Neuronal stem cell (in vitro differentiated cells): Measurements from ENCODE around the gene ZC3H10.
A peak's percentile ranks its signal among the peaks of the same experiment; 100 is the strongest.

Experiments
- DNase-seq: peaks from one replicate; pipeline ENCODE4 v3.0.0-alpha.2; 2013; ENCODE audit warnings: low spot score
- H2AFZ ChIP-seq: one replicate; pipeline ENCODE4 v1.6.1; 2013; ENCODE audit warnings: mild to moderate bottlenecking, low read length, inconsistent platforms
- H2AK5ac ChIP-seq: 2 replicates; pipeline ENCODE4 v1.6.1; 2013; ENCODE audit warnings: low read depth, mild to moderate bottlenecking, inconsistent platforms, low read length, moderate library complexity, mixed read lengths
- H2BK120ac ChIP-seq: 2 replicates; pipeline ENCODE4 v1.6.1; 2013; ENCODE audit warnings: low read depth, mild to moderate bottlenecking, inconsistent platforms, low read length, moderate library complexity, mixed read lengths
- H2BK12ac ChIP-seq: one replicate; pipeline ENCODE4 v1.6.1; 2013; ENCODE audit warnings: low read length, inconsistent platforms
- H2BK15ac ChIP-seq: 2 replicates; pipeline ENCODE4 v1.6.1; 2013; ENCODE audit warnings: mild to moderate bottlenecking, low read length, inconsistent platforms, mixed read lengths
- H2BK5ac ChIP-seq: one replicate; pipeline ENCODE4 v1.6.1; 2013; ENCODE audit warnings: inconsistent platforms, mild to moderate bottlenecking, low read length, moderate library complexity
- H3K14ac ChIP-seq: one replicate; pipeline ENCODE4 v1.6.1; 2013; ENCODE audit warnings: low read length, inconsistent platforms
- H3K18ac ChIP-seq: 2 replicates; pipeline ENCODE4 v1.6.1; 2013; ENCODE audit warnings: low read length, inconsistent platforms
- H3K23ac ChIP-seq: 2 replicates; pipeline ENCODE4 v1.6.1; 2013; ENCODE audit warnings: low read depth, mild to moderate bottlenecking, mixed read lengths, low read length, inconsistent platforms; ENCODE audit not compliant: poor library complexity
- H3K27ac ChIP-seq: replicated peaks from 3 replicates; pipeline ENCODE4 v1.5.1; 2013; ENCODE audit warnings: low read length, inconsistent platforms
- H3K27me3 ChIP-seq, 3 experiments: 2 replicates each; pipeline ENCODE4 v1.6.1; 2013; ENCODE audit warnings: low read length in 3 of 3, mild to moderate bottlenecking in 2 of 3, inconsistent platforms in 1 of 3, low read depth in 1 of 3, mixed read lengths in 1 of 3, moderate library complexity in 1 of 3; ENCODE audit not compliant: control insufficient read depth in 3 of 3, insufficient read depth in 3 of 3
- H3K36me3 ChIP-seq, 2 donors: replicated peaks in 1 of 2; 2 replicates each; pipeline ENCODE4 v1.6.1; 2013; ENCODE audit warnings: low read length in 2 of 2; ENCODE audit not compliant: control insufficient read depth in 2 of 2, insufficient read depth in 2 of 2
- H3K4ac ChIP-seq: 2 replicates; pipeline ENCODE4 v1.6.1; 2013; ENCODE audit warnings: inconsistent platforms, mild to moderate bottlenecking, low read length, moderate library complexity
- H3K4me1 ChIP-seq, 2 donors: 1 replicate in 1 of 2; 2 replicates in 1 of 2; pipeline ENCODE4 v1.6.1; 2013; ENCODE audit warnings: low read length in 2 of 2, low read depth in 1 of 2; ENCODE audit not compliant: control insufficient read depth in 2 of 2, insufficient read depth in 1 of 2
- H3K4me2 ChIP-seq: one replicate; pipeline ENCODE4 v1.6.1; 2013; ENCODE audit warnings: mild to moderate bottlenecking, low read length, inconsistent platforms; ENCODE audit not compliant: insufficient read depth, poor library complexity, severe bottlenecking
- H3K4me3 ChIP-seq, 2 donors: 2 replicates each; pipeline ENCODE4 v1.5.1; 2013; ENCODE audit warnings: low read length in 2 of 2, mild to moderate bottlenecking in 2 of 2, inconsistent platforms in 1 of 2, moderate library complexity in 1 of 2
- H3K79me1 ChIP-seq: one replicate; pipeline ENCODE4 v1.6.1; 2013; ENCODE audit warnings: low read depth, mild to moderate bottlenecking, inconsistent platforms, low read length, moderate library complexity
- H3K9ac ChIP-seq: one replicate; pipeline ENCODE4 v1.6.1; 2013; ENCODE audit warnings: mild to moderate bottlenecking, low read depth, low read length, inconsistent platforms; ENCODE audit not compliant: poor library complexity
- H3K9me3 ChIP-seq, 2 donors: replicated peaks in 1 of 2; 2 replicates each; pipeline versions ENCODE3 to v1.6.1; 2013; ENCODE audit warnings: low read length in 2 of 2, mild to moderate bottlenecking in 2 of 2, inconsistent platforms in 1 of 2, low read depth in 1 of 2, mixed read lengths in 1 of 2, moderate library complexity in 1 of 2; ENCODE audit not compliant: control insufficient read depth in 2 of 2, insufficient read depth in 1 of 2
- H4K8ac ChIP-seq: one replicate; pipeline ENCODE4 v1.6.1; 2013; ENCODE audit warnings: low read depth, mild to moderate bottlenecking, inconsistent platforms, low read length, moderate library complexity
- H4K91ac ChIP-seq: one replicate; pipeline ENCODE4 v1.6.1; 2013; ENCODE audit warnings: low read length, low read depth, mild to moderate bottlenecking, inconsistent platforms; ENCODE audit not compliant: poor library complexity
- WGBS, 2 donors: extraction: QIAGEN DNeasy Blood & Tissue Kit; methylation state at CpG; one replicate each; pipeline ENCODE4 v1.1.7; 2013; ENCODE audit warnings: missing lambda C conversion rate in 2 of 2, mixed read lengths in 1 of 2; ENCODE audit not compliant: insufficient read length in 2 of 2, insufficient replicate concordance in 1 of 2; ENCODE audit errors: extremely low coverage in 2 of 2; 5-methylcytosine and 5-hydroxymethylcytosine counted together

The ZC3H10 gene

GRCh38 chr12:56104815-56105608 lies 13.1 kb upstream of the ZC3H10 start:
- H3K18ac ChIP-seq = peak overlapping the region; percentile 95
- peak overlapping the region; percentile 84 for H2AFZ ChIP-seq
- H3K9me3 ChIP-seq = no peaks in the 10 kb centered on the region
- WGBS, 2 donors = no CpG with 5 or more reads among the region's 40 CpGs
- peak overlapping the region; percentile 78 for H3K14ac ChIP-seq
- peak overlapping the region; percentile 99 for H3K9ac ChIP-seq
- no peak overlapping the region for H4K8ac ChIP-seq
- H2BK12ac ChIP-seq = no peak overlapping the region
- peak overlapping the region; percentile 9 for H4K91ac ChIP-seq
- H3K27me3 ChIP-seq = no peaks in the 10 kb centered on the region
- H3K27ac ChIP-seq = peak overlapping the region; percentile 75
- peaks cover 3 to 11% of the 10 kb centered on the region in 2 donors for H3K4me1 ChIP-seq
- H3K79me1 ChIP-seq = peaks cover 8% of the 10 kb centered on the region
- H3K36me3 ChIP-seq = peaks cover 24 to 47% of the 10 kb centered on the region in 2 donors
- H3K4me2 ChIP-seq = peak overlapping the region; percentile 93
- no peak overlapping the region for H2BK120ac ChIP-seq
- H3K23ac ChIP-seq = peak overlapping the region; percentile 96
- peak overlapping the region; percentile 72 to 92 for H3K4me3 ChIP-seq
- no peak for DNase-seq
- peak overlapping the region; percentile 70 for H2BK5ac ChIP-seq
- peak overlapping the region; percentile 91 for H3K4ac ChIP-seq
- peak overlapping the region; percentile 49 for H2AK5ac ChIP-seq
- H2BK15ac ChIP-seq = peak overlapping the region; percentile 37

- no peak overlapping the region for H2BK12ac ChIP-seq
- H4K91ac ChIP-seq = no peak overlapping the region
- no peak overlapping the region for H3K23ac ChIP-seq
- DNase-seq = no peak
- H3K36me3 ChIP-seq = peaks cover 28 to 52% of the 10 kb centered on the region in 2 donors
- H3K79me1 ChIP-seq = peaks cover 10% of the 10 kb centered on the region
- H3K4me1 ChIP-seq = peaks cover 3 to 11% of the 10 kb centered on the region in 2 donors
- no peak overlapping the region for H2BK15ac ChIP-seq
- H2AK5ac ChIP-seq = no peak overlapping the region
- no peak overlapping the region for H4K8ac ChIP-seq
- H3K4me2 ChIP-seq = peak overlapping the region; percentile 93
- no peak overlapping the region for H3K4ac ChIP-seq
- no peak overlapping the region for H3K18ac ChIP-seq
- no peak overlapping the region for H2BK120ac ChIP-seq
- no peak overlapping the region for H3K9ac ChIP-seq
- no peaks in the 10 kb centered on the region for H3K27me3 ChIP-seq
- WGBS, 2 donors = no CpG with 5 or more reads among the region's 2 CpGs
- no peak overlapping the region for H3K14ac ChIP-seq
- no peak overlapping the region for H2AFZ ChIP-seq
- H3K9me3 ChIP-seq = no peaks in the 10 kb centered on the region
- H3K27ac ChIP-seq = no peak overlapping the region
- no peak overlapping the region for H2BK5ac ChIP-seq
- H3K4me3 ChIP-seq = peak overlapping the region; percentile 72 to 92
Observed at GRCh38 chr12:56105609-56105902, 12.5 kb upstream of the ZC3H10 start.

GRCh38 chr12:56107242-56107641 lies 10.8 kb upstream of the ZC3H10 start:
- DNase-seq = no peak
- Histone ChIP-seq H3K36me3 (peaks cover 39 to 68% of the 10 kb centered on the region in 2 donors), H2BK15ac (no peak overlapping the region), H3K27me3 (no peaks in the 10 kb centered on the region), H2AFZ (no peak overlapping the region), H3K79me1 (peaks cover 10% of the 10 kb centered on the region), H3K9me3 (no peaks in the 10 kb centered on the region), H3K9ac (no peak overlapping the region), H3K4ac (no peak overlapping the region), H2BK5ac (no peak overlapping the region), H3K4me2 (no peak overlapping the region), H3K4me1 (peaks cover 3 to 11% of the 10 kb centered on the region in 2 donors), H2BK12ac (no peak overlapping the region), H4K91ac (no peak overlapping the region), H3K18ac (no peak overlapping the region), H3K14ac (no peak overlapping the region), H3K4me3 (no peak overlapping the region), H2BK120ac (no peak overlapping the region), H4K8ac (no peak overlapping the region), H3K23ac (no peak overlapping the region), H2AK5ac (no peak overlapping the region), H3K27ac (no peak overlapping the region)
- WGBS, 2 donors = no CpG with 5 or more reads among the region's 3 CpGs

- DNase-seq = no peak
- Histone ChIP-seq H2BK15ac (no peak overlapping the region), H3K4me2 (no peak overlapping the region), H3K9me3 (peaks cover 0 to 7% of the 10 kb centered on the region in 2 donors), H4K8ac (no peak overlapping the region), H3K14ac (no peak overlapping the region), H2BK5ac (no peak overlapping the region), H2BK120ac (no peak overlapping the region), H3K79me1 (peaks cover 2% of the 10 kb centered on the region), H3K4me3 (no peak overlapping the region), H3K4me1 (peaks cover 2 to 7% of the 10 kb centered on the region in 2 donors), H3K23ac (no peak overlapping the region), H3K36me3 (peaks cover 47 to 87% of the 10 kb centered on the region in 2 donors), H3K4ac (no peak overlapping the region), H3K18ac (no peak overlapping the region), H3K27ac (no peak overlapping the region), H2AK5ac (no peak overlapping the region), H2AFZ (no peak overlapping the region), H3K9ac (no peak overlapping the region), H3K27me3 (no peaks in the 10 kb centered on the region), H2BK12ac (no peak overlapping the region), H4K91ac (no peak overlapping the region)
- no CpG with 5 or more reads among the region's 5 CpGs for WGBS, 2 donors
Observed at GRCh38 chr12:56110571-56110970, 7.5 kb upstream of the ZC3H10 start.
